Epithelial cell of esophagus (primary cell): Measurements from ENCODE around the gene GPS1.

Experiments
- DNase-seq: peaks from one replicate; pipeline ENCODE4 v3.0.0; 2010; ENCODE audit warnings: low read depth
- H3K4me3 ChIP-seq: 2 replicates; pipeline ENCODE4 v1.5.1; 2011; ENCODE audit warnings: mild to moderate bottlenecking, low read length, control low read depth
- CTCF ChIP-seq: IDR thresholded peaks from 2 replicates; pipeline ENCODE4 v1.5.1; 2011; ENCODE audit warnings: low read depth, mild to moderate bottlenecking, low read length, control low read depth, inconsistent platforms; ENCODE audit not compliant: insufficient read depth; ENCODE audit errors: missing control alignments

Gene GPS1

GRCh38 chr17:82051776-82052637 is at the start of gene GPS1, which contains the start of gene RFNG:
GPS1 (plus strand) TSS chr17:82051898; CDS start chr17:82051932, 34 bp downstream.
RFNG (minus strand) TSS chr17:82051811; CDS start chr17:82051766, 45 bp downstream.
- TF ChIP-seq CTCF, result no peak
- peak within 1 kb of the TSS; percentile 79 for H3K4me3 ChIP-seq
- DNase-seq, result peak; percentile 82

GRCh38 chr17:82003411-82004381 is 48.0 kb upstream of the GPS1 start:
- peak; percentile 96 for DNase-seq
- no peak for TF ChIP-seq CTCF
- no peak overlapping the region for H3K4me3 ChIP-seq

- no peak overlapping the region for H3K4me3 ChIP-seq
- no peak for DNase-seq
- TF ChIP-seq CTCF, result no peak
Measured at GRCh38 chr17:82004517-82005455, 46.9 kb upstream of the GPS1 start.

- no peak for TF ChIP-seq CTCF
- no peak overlapping the region for H3K4me3 ChIP-seq
- no peak for DNase-seq
Measured at GRCh38 chr17:82005701-82006348, 45.9 kb upstream of the GPS1 start.

GRCh38 chr17:82006468-82007227 is 45.0 kb upstream of the GPS1 start:
- TF ChIP-seq CTCF, result no peak
- peak; percentile 50 for DNase-seq
- H3K4me3 ChIP-seq, result no peak overlapping the region
